HepG2 (cell line): ENCODE measurements around the gene MYCBP2. TPM values are rescaled to one million over a fixed set of nuclear protein-coding genes. Genes with fewer than 3 reads are reported as not detected.

Experiments
- ATAC-seq: fragments of 200-7000 bp; cut with Tn5 transposase; 3 replicates; pipeline ENCODE4 v1.9.1; 2020; ENCODE audit warnings: mild to moderate bottlenecking, moderate library complexity
- BruUV-seq: library from RNA; stranded (reverse); fragments of 400-500 nt; replicated peaks from 2 replicates; lab custom pipeline; 2021; lab: Mats Ljungman, UMichigan
- CTCF ChIA-PET: fragments of 300-600 bp; formaldehyde crosslinking; extraction: SDS; loops from one replicate; lab custom pipeline; 2021; ENCODE audit warnings: low total read pairs, inconsistent platforms, low intra/inter-chr PET ratio; lab: Yijun Ruan, JAX
- POLR2A ChIA-PET: fragments of 350-600 bp; sonication (Branson Sonifier 250); formaldehyde crosslinking; loops from one replicate; lab custom pipeline; 2020; ENCODE audit warnings: antibody characterized with exemption, inconsistent platforms; lab: Yijun Ruan, JAX
- DNase-seq: peaks from one replicate; pipeline ENCODE4 v3.0.0-alpha.2; 2015; ENCODE audit warnings: low spot score
- FAIRE-seq: peaks from 3 replicates; lab custom pipeline; 2011; peaks lifted over from hg19 to GRCh38; lab: Jason Lieb, UNC
- H2AFZ ChIP-seq: one replicate; pipeline ENCODE4 v1.6.1; 2011; ENCODE audit warnings: low read length, inconsistent platforms
- H3K27ac ChIP-seq: fragments of 300-600 bp; 3 replicates; pipeline ENCODE4 v1.8.0; 2011; ENCODE audit warnings: mixed run types, mild to moderate bottlenecking, mixed read lengths, low read length, inconsistent platforms; ENCODE audit not compliant: insufficient read depth; ENCODE audit errors: extremely low read length
- H3K27me3 ChIP-seq, 2 experiments: fragments of 200-600 bp in 1 of 2; 2 replicates in 1 of 2; 3 replicates in 1 of 2; pipeline versions ENCODE4 v1.6.0 to v1.8.0; 2011; ENCODE audit warnings: low read length in 2 of 2, mild to moderate bottlenecking in 2 of 2, moderate library complexity in 2 of 2, inconsistent platforms in 1 of 2; ENCODE audit not compliant: insufficient read depth in 2 of 2, control insufficient read depth in 1 of 2
- H3K36me3 ChIP-seq, 2 experiments: fragments of 200-600 bp in 1 of 2; replicated peaks in 1 of 2; 2 replicates in 1 of 2; 3 replicates in 1 of 2; pipeline versions ENCODE4 v1.5.1 to v1.8.0; 2011; ENCODE audit warnings: low read length in 2 of 2, inconsistent platforms in 1 of 2; ENCODE audit not compliant: insufficient read depth in 2 of 2, control insufficient read depth in 1 of 2
- H3K4me1 ChIP-seq: 2 replicates; pipeline ENCODE4 v1.5.1; 2012; ENCODE audit warnings: low read length, inconsistent platforms; ENCODE audit not compliant: insufficient read depth
- H3K4me2 ChIP-seq: 2 replicates; pipeline ENCODE4 v1.6.0; 2011; ENCODE audit warnings: low read depth, low read length, inconsistent platforms
- H3K4me3 ChIP-seq, 3 experiments: fragments of 200-600 bp in 1 of 3; sonication (generic), shearing (Covaris generic) in 1 of 3; replicated peaks in 1 of 3; 2 replicates each; pipeline ENCODE4 v1.5.1; 2011 to 2016; ENCODE audit warnings: low read length in 3 of 3, inconsistent platforms in 2 of 3, low read depth in 2 of 3, mild to moderate bottlenecking in 2 of 3, control low read depth in 1 of 3, mixed read lengths in 1 of 3; ENCODE audit not compliant: insufficient read depth in 1 of 3
- H3K79me2 ChIP-seq: one replicate; pipeline ENCODE4 v1.6.1; 2011; ENCODE audit warnings: low read length, inconsistent platforms; ENCODE audit not compliant: insufficient read depth
- H3K9ac ChIP-seq: 2 replicates; pipeline ENCODE4 v1.6.0; 2011; ENCODE audit warnings: mild to moderate bottlenecking, low read depth, low read length, inconsistent platforms; ENCODE audit not compliant: insufficient read depth
- H3K9me3 ChIP-seq: 2 replicates; pipeline ENCODE4 v1.5.1; 2012; ENCODE audit warnings: mild to moderate bottlenecking, low read length
- H4K20me1 ChIP-seq: 2 replicates; pipeline ENCODE4 v1.6.0; 2011; ENCODE audit warnings: inconsistent platforms, mild to moderate bottlenecking, low read length, moderate library complexity; ENCODE audit not compliant: insufficient read depth
- ARID3A ChIP-seq: IDR thresholded peaks from 2 replicates; pipeline ENCODE4 v1.6.1; 2012; ENCODE audit warnings: low read depth, low read length, improper control_type of control experiment
- BHLHE40 ChIP-seq: IDR thresholded peaks from 2 replicates; pipeline ENCODE4 v1.6.1; 2011; ENCODE audit warnings: low read length, improper control_type of control experiment
- CBX5 ChIP-seq: sonication (generic); formaldehyde crosslinking; IDR thresholded peaks from 2 replicates; pipeline ENCODE4 v1.4.0; 2020; ENCODE audit warnings: missing genetic modification reagents, borderline replicate concordance
- EED ChIP-seq: sonication (generic); formaldehyde crosslinking; IDR thresholded peaks from 2 replicates; pipeline ENCODE4 v1.5.0; 2020; ENCODE audit warnings: mild to moderate bottlenecking, missing genetic modification reagents
- EP300 ChIP-seq, 3 experiments: sonication (generic) in 1 of 3; formaldehyde crosslinking in 1 of 3; IDR thresholded peaks; 2 replicates each; pipeline versions ENCODE4 v1.5.1 to v1.6.1; 2011 to 2020; ENCODE audit warnings: low read depth in 2 of 3, low read length in 2 of 3, borderline replicate concordance in 1 of 3, improper control_type of control experiment in 1 of 3, mild to moderate bottlenecking in 1 of 3, missing genetic modification reagents in 1 of 3, moderate library complexity in 1 of 3
- HDAC6 ChIP-seq: fragments of 200-600 bp; sonication (generic); IDR thresholded peaks from 2 replicates; pipeline ENCODE4 v1.7.0; 2017; ENCODE audit warnings: mild to moderate bottlenecking, antibody characterized with exemption, low read length, low read depth
- MTA3 ChIP-seq: sonication (generic); formaldehyde crosslinking; IDR thresholded peaks from 2 replicates; pipeline ENCODE4 v1.4.0; 2020; ENCODE audit warnings: missing genetic modification reagents
- NCOA2 ChIP-seq: sonication (generic); formaldehyde crosslinking; IDR thresholded peaks from 2 replicates; pipeline ENCODE4 v1.8.0; 2022; ENCODE audit warnings: inconsistent platforms
- STAG1 ChIP-seq: sonication (generic); formaldehyde crosslinking; IDR thresholded peaks from 2 replicates; pipeline ENCODE4 v1.4.0; 2020; ENCODE audit warnings: missing genetic modification reagents
- TAF1 ChIP-seq: sonication (generic); formaldehyde crosslinking; IDR thresholded peaks from 2 replicates; pipeline ENCODE4 v1.4.0; 2020; ENCODE audit warnings: missing genetic modification reagents
- ZBTB2 ChIP-seq: sonication (generic); formaldehyde crosslinking; IDR thresholded peaks from 2 replicates; pipeline ENCODE4 v1.8.0; 2022; ENCODE audit warnings: low read depth, missing genetic modification reagents
- ZC3H13 ChIP-seq: sonication (generic); formaldehyde crosslinking; IDR thresholded peaks from 2 replicates; pipeline ENCODE4 v1.8.1; 2023; ENCODE audit warnings: mild to moderate bottlenecking, missing genetic modification reagents, moderate library complexity
- ZNF878 ChIP-seq: sonication (generic); formaldehyde crosslinking; IDR thresholded peaks from 2 replicates; pipeline ENCODE4 v1.8.1; 2023; ENCODE audit warnings: mild to moderate bottlenecking, missing genetic modification reagents, moderate library complexity
- WGBS: methylation state at CpG from one replicate; pipeline ENCODE4 v1.1.6; 2017; ENCODE audit warnings: low lambda C conversion rate; 5-methylcytosine and 5-hydroxymethylcytosine counted together
- in situ Hi-C: cut with HindIII; loops from 2 replicates; pipeline ENCODE4 v1.10.0; 2017; ENCODE audit warnings: low pct_unique_long_range_greater_than_20kb; ENCODE audit not compliant: extremely low pct_ligation_motif_present
- intact Hi-C: fragments of 100-400 bp; cut with micrococcal nuclease; formaldehyde crosslinking; loops from one replicate; pipeline ENCODE4 v1.10.0; 2022; ENCODE audit not compliant: unreplicated experiment
- polyA plus RNA-seq, 8 experiments: library from polyadenylated mRNA; depleted of rRNA in 3 of 8; stranded (reverse) in 7 of 8; unstranded in 1 of 8; fragments of >200 nt; fragmentation: Illumina TruSeq in 4 of 8; extraction: Trizol in 4 of 8; gene quantifications; 2 replicates each; pipeline versions ENCODE4 v1.2.1 to v1.2.3, GENCODE V29; 2011 to 2016; ENCODE audit warnings: low read depth in 4 of 8, missing spikeins in 1 of 8, mixed read lengths in 1 of 8; ENCODE audit not compliant: insufficient read depth in 1 of 8
- total RNA-seq, 5 experiments: library from RNA; depleted of rRNA; stranded (reverse); fragments of >200 nt; fragmentation: Illumina TruSeq; extraction: Trizol; gene quantifications; 2 replicates each; pipeline ENCODE4 v1.2.3, GENCODE V29; 2016; ENCODE audit warnings: low read depth in 1 of 5
- TF ChIP-seq, protein P1 (sequence below): sonication (generic); formaldehyde crosslinking; IDR thresholded peaks from 2 replicates; pipeline ENCODE4 v1.4.0; 2020; ENCODE audit warnings: mild to moderate bottlenecking, missing genetic modification reagents
- TF ChIP-seq, protein P2 (sequence below): sonication (generic); formaldehyde crosslinking; conservative IDR thresholded peaks from 2 replicates; pipeline ENCODE4 v1.8.0; 2022; ENCODE audit warnings: low read depth, missing genetic modification reagents

The MYCBP2 gene
- total and polyA plus RNA-seq, 2 of the 13 experiments (the other 11 are each of a cell fraction or from before 2014, with no cell fraction given): 16.3 to 35.3 TPM

DNA sequence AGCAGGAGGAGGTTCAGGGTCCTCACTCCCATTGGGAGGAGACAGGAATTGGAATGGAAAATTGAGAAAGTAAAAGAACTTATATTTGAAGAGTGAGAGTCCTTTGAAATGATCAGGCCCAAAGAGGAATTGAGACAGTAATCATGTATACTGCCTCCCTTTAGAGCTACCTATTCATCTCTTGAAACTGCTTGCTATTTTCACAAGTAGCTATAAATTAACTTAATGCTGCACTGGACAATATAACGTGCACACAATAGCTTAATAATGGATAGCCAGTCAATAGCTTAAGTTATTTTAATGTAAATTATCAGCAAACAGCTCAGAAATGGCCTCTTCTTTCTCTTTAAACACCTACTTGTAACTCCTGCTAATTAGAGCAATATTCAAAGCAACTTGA, 46.6 kb upstream of the MYCBP2 start:
- Histone ChIP-seq H3K27ac (no peak overlapping the region), H3K9ac (no peak overlapping the region), H3K79me2 (no peaks in the 10 kb centered on the region), H3K36me3 (no peaks in the 10 kb centered on the region), H3K4me2 (no peak overlapping the region), H3K27me3 (no peaks in the 10 kb centered on the region), H3K4me1 (no peaks in the 10 kb centered on the region), H3K9me3 (no peaks in the 10 kb centered on the region), H2AFZ (no peak overlapping the region), H4K20me1 (no peaks in the 10 kb centered on the region), H3K4me3 (no peak overlapping the region)
- CTCF ChIA-PET: no interaction called here
- no peak for DNase-seq
- intact Hi-C loops (no loop called here), in situ Hi-C loops (no loop called here)
- POLR2A ChIA-PET: no interaction called here
- no TSS peak for BruUV-seq
- no peak for ATAC-seq
- WGBS: 0% methylated on average over 1 of the region's 1 CpG
- TF ChIP-seq BHLHE40 (no peak), MTA3 (CRISPR knock-in tag) (no peak), EP300 (IDR thresholded peaks at IDR 0.05; ENCODE audit: low read depth in 2 of 2, low read length in 2 of 2) (no peak), EP300 (CRISPR knock-in tag; IDR thresholded peaks at IDR 0.05; ENCODE audit: borderline replicate concordance) (no peak), ZBTB2 (CRISPR knock-in tag) (no peak), ZNF878 (CRISPR knock-in tag) (no peak)
- no peak for FAIRE-seq

DNA sequence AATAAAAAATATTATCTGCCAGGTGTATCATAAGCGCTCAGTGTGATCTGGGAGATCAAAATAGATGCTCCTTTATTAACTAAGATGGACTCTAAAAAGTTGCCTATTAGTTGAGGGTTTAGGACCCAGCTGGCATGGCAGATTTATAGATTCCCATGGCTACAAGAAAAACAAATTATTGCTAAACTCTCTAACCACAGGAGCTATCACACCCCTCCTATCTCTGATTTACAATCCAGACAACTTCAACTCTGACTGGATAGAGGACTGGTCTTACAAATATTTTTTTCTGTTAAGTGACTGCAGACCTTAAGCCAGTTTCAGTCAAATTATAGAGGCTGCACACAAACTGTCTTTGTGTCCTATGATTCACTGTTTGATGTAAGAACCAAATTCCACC, 45.4 kb upstream of the MYCBP2 start:
- no peaks in the 10 kb centered on the region for H3K27me3 ChIP-seq
- ATAC-seq (no peak), DNase-seq (no peak), FAIRE-seq (no peak)
- H3K4me3 ChIP-seq: no peak overlapping the region
- H3K27ac ChIP-seq: no peak overlapping the region
- CTCF ChIA-PET: no interaction called here
- no peaks in the 10 kb centered on the region for H3K4me1 ChIP-seq
- H3K9me3 ChIP-seq: no peaks in the 10 kb centered on the region
- H3K4me2 ChIP-seq: no peak overlapping the region
- WGBS: 62% methylated on average over 1 of the region's 1 CpG
- no peak overlapping the region for H2AFZ ChIP-seq
- no TSS peak for BruUV-seq
- H3K79me2 ChIP-seq: no peaks in the 10 kb centered on the region
- POLR2A ChIA-PET: no interaction called here
- intact Hi-C loops (no loop called here), in situ Hi-C loops (no loop called here)
- H3K36me3 ChIP-seq: no peaks in the 10 kb centered on the region
- H3K9ac ChIP-seq: no peak overlapping the region
- no peaks in the 10 kb centered on the region for H4K20me1 ChIP-seq
- TF ChIP-seq, protein P1, sequence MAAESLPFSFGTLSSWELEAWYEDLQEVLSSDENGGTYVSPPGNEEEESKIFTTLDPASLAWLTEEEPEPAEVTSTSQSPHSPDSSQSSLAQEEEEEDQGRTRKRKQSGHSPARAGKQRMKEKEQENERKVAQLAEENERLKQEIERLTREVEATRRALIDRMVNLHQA (CRISPR knock-in tag): no peak
- TF ChIP-seq, protein P2, sequence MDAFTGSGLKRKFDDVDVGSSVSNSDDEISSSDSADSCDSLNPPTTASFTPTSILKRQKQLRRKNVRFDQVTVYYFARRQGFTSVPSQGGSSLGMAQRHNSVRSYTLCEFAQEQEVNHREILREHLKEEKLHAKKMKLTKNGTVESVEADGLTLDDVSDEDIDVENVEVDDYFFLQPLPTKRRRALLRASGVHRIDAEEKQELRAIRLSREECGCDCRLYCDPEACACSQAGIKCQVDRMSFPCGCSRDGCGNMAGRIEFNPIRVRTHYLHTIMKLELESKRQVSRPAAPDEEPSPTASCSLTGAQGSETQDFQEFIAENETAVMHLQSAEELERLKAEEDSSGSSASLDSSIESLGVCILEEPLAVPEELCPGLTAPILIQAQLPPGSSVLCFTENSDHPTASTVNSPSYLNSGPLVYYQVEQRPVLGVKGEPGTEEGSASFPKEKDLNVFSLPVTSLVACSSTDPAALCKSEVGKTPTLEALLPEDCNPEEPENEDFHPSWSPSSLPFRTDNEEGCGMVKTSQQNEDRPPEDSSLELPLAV: no peak
- TF ChIP-seq NCOA2 (CRISPR knock-in tag) (no peak), STAG1 (CRISPR knock-in tag) (no peak), TAF1 (CRISPR knock-in tag) (no peak), CBX5 (CRISPR knock-in tag) (no peak), ARID3A (no peak), EED (CRISPR knock-in tag) (no peak), HDAC6 (no peak), ZC3H13 (CRISPR knock-in tag) (no peak)
